Breast epithelium (tissue), 4 donors: ENCODE results near the gene CDH5. TPM values are rescaled to one million over a fixed set of nuclear protein-coding genes. Genes with fewer than 3 reads are reported as not detected.

Experiments used
- DNase-seq, 2 donors: peaks; one replicate each; pipeline ENCODE4 v3.0.0-alpha.2; 2019; ENCODE audit warnings: low spot score in 2 of 2
- H3K27ac ChIP-seq, 2 donors: fragments of 200-600 bp; sonication (generic) in 1 of 2; one replicate each; pipeline ENCODE4 v1.5.1; 2016 to 2019; ENCODE audit warnings: mild to moderate bottlenecking in 1 of 2
- H3K27me3 ChIP-seq, 2 donors: fragments of 200-600 bp; sonication (generic) in 1 of 2; one replicate each; pipeline versions ENCODE4 v1.5.1 to v1.6.0; 2017 to 2019; ENCODE audit warnings: control low read depth in 1 of 2, mild to moderate bottlenecking in 1 of 2
- H3K36me3 ChIP-seq: fragments of 200-600 bp; one replicate; pipeline ENCODE4 v1.5.1; 2019
- H3K4me1 ChIP-seq, 2 donors: fragments of 200-600 bp; sonication (generic); one replicate each; pipeline ENCODE4 v1.5.1; 2016 to 2019; ENCODE audit warnings: control low read depth in 1 of 2
- H3K4me3 ChIP-seq, 3 donors: fragments of 200-600 bp; sonication (generic); 1 replicate in 2 of 3; 2 replicates in 1 of 3; pipeline ENCODE4 v1.5.1; 2016 to 2019; ENCODE audit warnings: mild to moderate bottlenecking in 3 of 3, moderate library complexity in 2 of 3
- H3K9me3 ChIP-seq, 2 donors: fragments of 200-600 bp; sonication (generic) in 1 of 2; one replicate each; pipeline ENCODE4 v1.5.1; 2016 to 2019; ENCODE audit warnings: control low read depth in 1 of 2
- CTCF ChIP-seq, 3 donors: fragments of 450-650 bp; IDR thresholded peaks; one replicate each; pipeline ENCODE4 v1.5.1; 2016 to 2017; ENCODE audit warnings: antibody characterized with exemption in 3 of 3, mild to moderate bottlenecking in 3 of 3, moderate library complexity in 3 of 3
- POLR2A ChIP-seq: fragments of 450-650 bp; IDR thresholded peaks from one replicate; pipeline ENCODE4 v1.6.1; 2016; ENCODE audit warnings: antibody characterized with exemption, mild to moderate bottlenecking, moderate library complexity
- POLR2AphosphoS5 ChIP-seq, 3 donors: sonication (generic); formaldehyde crosslinking; IDR thresholded peaks; one replicate each; pipeline ENCODE4 v1.6.1; 2017; ENCODE audit warnings: antibody characterized with exemption in 3 of 3
- intact Hi-C: fragments of 100-400 bp; cut with DNase I; formaldehyde crosslinking; loops from one replicate; pipeline ENCODE4 v1.15.1; 2023; ENCODE audit warnings: low total_unique reads
- total RNA-seq, 3 donors: library from RNA; depleted of rRNA; stranded (reverse); fragments of >200 nt; gene quantifications; one replicate each; pipeline ENCODE4 v1.1.0, GENCODE V29; 2016

CDH5 gene
- total RNA-seq, 3 donors from 2014 or later: 19.2 to 52.8 (median 45.1) TPM

GRCh38 chr16:66400503-66401380 lies 34.3 kb downstream of the CDH5 start:
- intact Hi-C loops: loop anchor here (10.0 kb wide), 1 partner anchor 464 kb away; no protein-coding TSS in a partner anchor
- no peak overlapping the region for H3K4me3 ChIP-seq
- H3K9me3 ChIP-seq: no peaks in the 10 kb centered on the region
- no peaks in the 10 kb centered on the region for H3K4me1 ChIP-seq
- no peaks in the 10 kb centered on the region for H3K36me3 ChIP-seq
- H3K27ac ChIP-seq: no peak overlapping the region
- TF ChIP-seq CTCF (IDR thresholded peaks at IDR 0.05) (no peak), POLR2AphosphoS5 (IDR thresholded peaks at IDR 0.05) (no peak), POLR2A (no peak)
- peaks cover 0 to 2% of the 10 kb centered on the region in 2 donors for H3K27me3 ChIP-seq
- no peak for DNase-seq

DNA sequence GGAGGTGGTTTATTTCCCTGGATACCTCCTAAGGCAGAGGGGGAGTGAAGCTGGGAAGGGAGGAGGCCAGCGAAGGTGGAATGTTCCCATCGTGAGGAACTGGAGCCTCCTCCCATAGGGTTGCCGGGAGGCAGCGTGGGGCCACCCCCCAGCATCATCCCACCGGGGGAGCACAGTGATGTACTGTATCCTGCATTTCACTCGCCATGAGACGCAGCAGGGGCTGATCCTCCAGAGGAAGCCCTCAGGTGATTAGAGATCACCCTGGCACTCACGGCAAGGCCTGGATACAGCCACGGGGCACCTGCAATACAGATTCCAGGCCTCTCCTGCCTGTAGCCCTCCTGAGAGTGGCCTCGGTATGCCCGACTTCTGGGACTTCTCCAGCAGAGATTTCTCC lies 35.1 kb downstream of the CDH5 start:
- no peak overlapping the region for H3K27ac ChIP-seq
- no peak for DNase-seq
- H3K9me3 ChIP-seq: no peaks in the 10 kb centered on the region
- H3K36me3 ChIP-seq: no peaks in the 10 kb centered on the region
- TF ChIP-seq CTCF (IDR thresholded peaks at IDR 0.05): no peak
- TF ChIP-seq POLR2AphosphoS5 (IDR thresholded peaks at IDR 0.05): no peak
- TF ChIP-seq POLR2A: no peak
- H3K4me1 ChIP-seq: no peaks in the 10 kb centered on the region
- H3K4me3 ChIP-seq: no peak overlapping the region
- intact Hi-C loops: loop anchor here (10.0 kb wide), 1 partner anchor 463 kb away; no protein-coding TSS in a partner anchor
- H3K27me3 ChIP-seq: peaks cover 0 to 2% of the 10 kb centered on the region in 2 donors

GRCh38 chr16:66402166-66402565 lies 35.7 kb downstream of the CDH5 start:
- intact Hi-C loops: loop anchor here (10.0 kb wide), 1 partner anchor 463 kb away; no protein-coding TSS in a partner anchor
- no peak for TF ChIP-seq POLR2AphosphoS5 (IDR thresholded peaks at IDR 0.05)

DNA sequence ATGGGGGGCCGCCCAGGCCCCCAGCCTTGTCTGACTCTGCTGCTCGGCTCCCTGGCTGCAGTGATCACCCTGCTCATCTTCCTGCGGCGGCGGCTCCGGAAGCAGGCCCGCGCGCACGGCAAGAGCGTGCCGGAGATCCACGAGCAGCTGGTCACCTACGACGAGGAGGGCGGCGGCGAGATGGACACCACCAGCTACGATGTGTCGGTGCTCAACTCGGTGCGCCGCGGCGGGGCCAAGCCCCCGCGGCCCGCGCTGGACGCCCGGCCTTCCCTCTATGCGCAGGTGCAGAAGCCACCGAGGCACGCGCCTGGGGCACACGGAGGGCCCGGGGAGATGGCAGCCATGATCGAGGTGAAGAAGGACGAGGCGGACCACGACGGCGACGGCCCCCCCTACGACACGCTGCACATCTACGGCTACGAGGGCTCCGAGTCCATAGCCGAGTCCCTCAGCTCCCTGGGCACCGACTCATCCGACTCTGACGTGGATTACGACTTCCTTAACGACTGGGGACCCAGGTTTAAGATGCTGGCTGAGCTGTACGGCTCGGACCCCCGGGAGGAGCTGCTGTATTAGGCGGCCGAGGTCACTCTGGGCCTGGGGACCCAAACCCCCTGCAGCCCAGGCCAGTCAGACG lies 36.2 kb downstream of the CDH5 start:
- intact Hi-C loops: loop anchor here (10.0 kb wide), 1 partner anchor 462 kb away; no protein-coding TSS in a partner anchor
- TF ChIP-seq POLR2A (no peak), CTCF (IDR thresholded peaks at IDR 0.05) (no peak), POLR2AphosphoS5 (IDR thresholded peaks at IDR 0.05) (no peak)
- no peaks in the 10 kb centered on the region for H3K4me1 ChIP-seq
- no peak overlapping the region for H3K27ac ChIP-seq
- DNase-seq: no peak
- H3K9me3 ChIP-seq: no peaks in the 10 kb centered on the region
- no peaks in the 10 kb centered on the region for H3K36me3 ChIP-seq
- H3K4me3 ChIP-seq: no peak overlapping the region
- peaks cover 0 to 2% of the 10 kb centered on the region in 2 donors for H3K27me3 ChIP-seq

More at GRCh38 chr16:66402166-66402565, 35.7 kb downstream of the CDH5 start:
- no peaks in the 10 kb centered on the region for H3K4me1 ChIP-seq
- no peaks in the 10 kb centered on the region for H3K9me3 ChIP-seq
- H3K36me3 ChIP-seq: no peaks in the 10 kb centered on the region
- H3K27ac ChIP-seq: no peak overlapping the region
- no peak overlapping the region for H3K4me3 ChIP-seq
- H3K27me3 ChIP-seq: peaks cover 0 to 2% of the 10 kb centered on the region in 2 donors
- DNase-seq: no peak

DNA sequence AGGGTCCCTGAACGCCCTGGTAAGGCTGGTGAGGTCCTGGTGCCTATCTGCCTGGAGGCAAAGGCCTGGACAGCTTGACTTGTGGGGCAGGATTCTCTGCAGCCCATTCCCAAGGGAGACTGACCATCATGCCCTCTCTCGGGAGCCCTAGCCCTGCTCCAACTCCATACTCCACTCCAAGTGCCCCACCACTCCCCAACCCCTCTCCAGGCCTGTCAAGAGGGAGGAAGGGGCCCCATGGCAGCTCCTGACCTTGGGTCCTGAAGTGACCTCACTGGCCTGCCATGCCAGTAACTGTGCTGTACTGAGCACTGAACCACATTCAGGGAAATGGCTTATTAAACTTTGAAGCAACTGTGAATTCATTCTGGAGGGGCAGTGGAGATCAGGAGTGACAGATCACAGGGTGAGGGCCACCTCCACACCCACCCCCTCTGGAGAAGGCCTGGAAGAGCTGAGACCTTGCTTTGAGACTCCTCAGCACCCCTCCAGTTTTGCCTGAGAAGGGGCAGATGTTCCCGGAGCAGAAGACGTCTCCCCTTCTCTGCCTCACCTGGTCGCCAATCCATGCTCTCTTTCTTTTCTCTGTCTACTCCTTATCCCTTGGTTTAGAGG lies 37.1 kb downstream of the CDH5 start:
- intact Hi-C loops: loop anchor here (10.0 kb wide), 1 partner anchor 461 kb away; no protein-coding TSS in a partner anchor
- DNase-seq: no peak

More for the DNA sequence above, 37.1 kb downstream of the CDH5 start:
- Histone ChIP-seq H3K4me3 (no peak overlapping the region), H3K27ac (no peak overlapping the region), H3K27me3 (no peaks in the 10 kb centered on the region), H3K36me3 (no peaks in the 10 kb centered on the region), H3K9me3 (no peaks in the 10 kb centered on the region), H3K4me1 (no peaks in the 10 kb centered on the region)
- no peak for TF ChIP-seq POLR2AphosphoS5 (IDR thresholded peaks at IDR 0.05)
- no peak for TF ChIP-seq CTCF (IDR thresholded peaks at IDR 0.05)
- no peak for TF ChIP-seq POLR2A
